GM19025 (cell line): Measurements from ENCODE around the gene PRG2.
"Not testable (repeated sequence)": the region's sequence is repeated elsewhere in the genome, so short reads cannot be mapped to it uniquely, and the experiment has no call there.

ENCODE experiments used
- ATAC-seq: cut with Tn5 transposase; IDR thresholded peaks from one replicate; pipeline ENCODE4 v1.9.1; 2021; ENCODE audit warnings: mild to moderate bottlenecking, low read depth, moderate library complexity; ENCODE audit not compliant: unreplicated experiment

The PRG2 gene

DNA sequence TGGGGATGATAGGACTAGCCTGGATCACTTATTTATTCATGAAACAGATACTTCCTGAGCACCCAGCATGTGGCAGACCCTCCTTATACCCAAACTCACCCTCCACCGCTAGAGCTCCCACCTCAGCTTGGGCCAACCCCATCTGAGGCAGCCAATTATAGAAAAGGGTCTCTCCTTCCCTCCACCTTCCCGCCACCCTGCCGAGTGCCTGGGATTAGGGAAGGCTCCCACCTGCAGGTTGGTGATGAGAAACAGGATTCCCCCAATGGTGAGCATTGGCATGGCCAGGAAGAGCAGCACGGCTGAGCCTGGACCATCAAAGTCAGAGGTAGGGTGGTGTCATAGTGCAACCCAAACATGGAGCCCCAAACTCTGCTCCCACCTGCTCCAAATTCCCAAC is 30.6 kb upstream of the PRG2 start:
- ATAC-seq, result no peak

DNA sequence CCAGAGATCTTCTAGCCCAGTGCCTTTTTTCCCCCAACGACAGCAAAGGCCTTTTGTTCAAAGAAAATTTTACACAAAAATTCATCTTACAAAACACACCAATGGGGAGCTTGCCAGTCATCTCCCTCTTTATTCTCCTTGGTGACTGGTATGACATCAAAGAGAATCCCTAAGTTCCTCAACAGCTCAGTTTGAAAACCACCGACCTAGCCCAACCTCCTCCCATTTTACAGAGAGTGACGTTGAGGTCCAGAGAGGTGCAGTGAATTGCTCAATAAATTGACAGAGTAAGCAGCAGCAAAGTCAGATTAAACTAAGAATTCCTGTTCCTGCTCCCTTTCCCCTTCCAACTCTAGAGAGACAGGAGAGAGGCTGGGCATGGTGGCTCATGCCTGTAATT is 28.7 kb upstream of the PRG2 start:
- ATAC-seq, result no peak

DNA sequence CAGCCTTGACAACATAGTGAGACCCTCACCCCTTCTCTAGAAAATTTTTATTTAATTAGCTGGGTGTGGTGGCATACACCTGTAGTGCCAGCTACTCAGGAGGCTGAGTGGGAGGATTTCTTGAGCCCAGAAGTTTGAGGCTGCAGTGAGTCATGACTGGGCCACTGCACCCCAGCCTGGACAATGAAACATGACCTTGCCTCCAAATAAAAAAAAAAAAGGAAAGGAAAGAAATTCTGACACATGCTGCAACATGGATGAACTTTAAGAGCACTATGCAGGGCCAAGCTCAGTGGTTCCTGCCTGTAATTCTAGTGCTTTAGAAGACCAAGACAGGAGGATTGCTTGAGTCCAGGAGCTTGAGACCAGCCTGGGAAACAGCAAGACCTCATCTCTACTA is 27.7 kb upstream of the PRG2 start:
- ATAC-seq, result no peak

DNA sequence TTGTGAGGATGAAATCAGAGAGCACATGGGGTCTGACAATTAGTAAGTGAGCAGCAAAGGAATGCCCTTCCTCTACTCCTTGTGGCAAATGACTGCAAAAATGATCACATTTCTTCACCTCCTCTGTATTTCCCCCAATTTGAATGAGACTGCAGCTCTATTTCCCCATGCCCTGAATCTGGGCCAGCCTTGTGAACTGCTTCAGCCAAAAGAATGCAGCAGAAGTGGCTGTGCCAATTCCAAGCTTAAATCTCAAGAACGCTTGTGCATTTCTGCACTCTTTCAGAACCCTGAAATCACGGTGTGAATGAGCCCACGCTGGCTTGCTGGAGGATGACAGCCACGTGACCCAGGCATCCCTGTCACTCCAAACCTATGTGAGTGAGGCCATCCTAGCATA is 26.6 kb upstream of the PRG2 start:
- ATAC-seq, result no peak

DNA sequence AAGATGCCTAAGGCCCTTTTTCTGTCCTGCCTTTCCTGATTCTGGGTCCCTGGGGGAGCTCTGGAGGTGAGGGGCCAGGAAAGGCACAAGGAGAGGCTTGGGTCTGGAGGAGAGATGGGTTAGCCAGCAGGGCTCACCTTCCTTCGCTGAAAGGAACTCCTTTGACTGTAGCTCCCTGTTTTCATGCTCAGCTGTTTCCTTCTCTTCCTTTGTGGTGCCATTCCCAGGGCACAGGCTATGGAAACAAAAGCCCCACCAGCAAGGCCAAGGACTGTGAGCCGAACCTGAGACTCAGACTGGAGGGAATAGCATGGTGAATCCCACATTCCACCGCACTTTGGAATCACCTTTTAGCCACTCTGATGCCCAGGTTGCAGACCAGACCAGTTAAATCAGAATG is 26.0 kb upstream of the PRG2 start:
- ATAC-seq, result no peak

DNA sequence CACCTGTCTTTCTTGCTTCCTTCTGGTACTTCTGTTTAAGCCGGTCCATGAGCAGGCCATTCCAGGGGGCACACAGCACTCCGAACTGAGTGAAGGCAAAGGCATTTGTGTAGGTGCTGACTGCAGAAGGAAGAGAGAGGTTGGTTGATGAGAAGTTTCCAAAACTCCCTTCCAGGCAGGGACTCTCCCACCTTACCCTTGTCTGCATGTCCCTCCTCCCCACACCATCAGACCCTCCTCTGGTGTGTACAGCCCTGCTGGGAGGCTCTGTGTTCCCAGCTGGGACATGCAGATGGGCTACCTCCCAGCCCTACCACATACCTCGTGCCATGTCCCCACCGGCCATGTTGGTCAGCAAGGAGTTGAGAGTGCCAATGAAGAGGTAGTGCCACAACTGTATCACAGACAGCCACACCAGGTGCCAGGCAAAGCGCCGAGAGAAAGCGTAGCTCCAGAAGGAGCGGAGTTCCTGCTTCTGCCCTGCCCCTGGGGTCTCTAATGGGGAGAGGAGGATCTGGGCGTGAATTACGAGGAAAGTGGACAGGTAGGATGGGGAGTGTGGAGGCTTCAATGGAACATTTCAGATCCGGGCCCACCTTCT is 24.3 kb upstream of the PRG2 start:
- ATAC-seq, result no peak

DNA sequence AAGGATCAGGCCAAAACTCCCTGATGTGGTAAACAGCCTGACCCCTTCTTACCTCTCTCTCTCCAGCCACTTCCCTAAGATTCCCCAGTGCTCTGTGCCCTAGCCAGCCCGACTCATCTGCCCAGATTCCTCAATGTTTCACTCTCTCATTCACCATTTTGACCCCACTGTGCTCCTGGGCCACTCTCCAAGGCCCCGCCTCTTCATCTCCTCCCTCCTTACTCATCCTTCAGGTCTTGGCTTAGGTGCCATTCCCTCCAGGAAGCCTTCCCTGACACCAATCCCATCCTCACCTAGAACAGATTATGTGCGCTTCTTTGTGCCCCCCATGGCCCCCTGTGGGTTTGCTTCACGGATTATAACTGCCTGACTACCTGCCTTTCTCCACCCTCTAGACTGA is 23.2 kb upstream of the PRG2 start:
- no peak for ATAC-seq

DNA sequence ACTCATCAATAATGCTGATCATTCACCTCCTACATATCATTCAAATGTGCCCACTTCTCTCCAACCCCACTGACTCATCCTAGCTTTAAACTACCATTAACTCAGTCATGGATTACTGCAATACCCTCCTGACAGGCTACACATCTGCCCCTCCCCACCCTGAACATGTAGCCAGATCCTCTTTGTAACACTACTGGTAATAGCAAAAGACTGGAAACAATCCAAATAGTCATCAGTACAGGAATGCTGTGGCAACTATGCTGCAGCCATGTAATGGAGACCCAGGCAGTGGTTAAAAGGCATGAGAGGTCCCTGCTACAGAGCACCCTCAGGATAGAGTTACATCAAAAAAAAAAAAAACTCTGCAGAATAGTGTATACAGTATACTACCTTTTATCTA is 19.8 kb upstream of the PRG2 start:
- ATAC-seq, result no peak

DNA sequence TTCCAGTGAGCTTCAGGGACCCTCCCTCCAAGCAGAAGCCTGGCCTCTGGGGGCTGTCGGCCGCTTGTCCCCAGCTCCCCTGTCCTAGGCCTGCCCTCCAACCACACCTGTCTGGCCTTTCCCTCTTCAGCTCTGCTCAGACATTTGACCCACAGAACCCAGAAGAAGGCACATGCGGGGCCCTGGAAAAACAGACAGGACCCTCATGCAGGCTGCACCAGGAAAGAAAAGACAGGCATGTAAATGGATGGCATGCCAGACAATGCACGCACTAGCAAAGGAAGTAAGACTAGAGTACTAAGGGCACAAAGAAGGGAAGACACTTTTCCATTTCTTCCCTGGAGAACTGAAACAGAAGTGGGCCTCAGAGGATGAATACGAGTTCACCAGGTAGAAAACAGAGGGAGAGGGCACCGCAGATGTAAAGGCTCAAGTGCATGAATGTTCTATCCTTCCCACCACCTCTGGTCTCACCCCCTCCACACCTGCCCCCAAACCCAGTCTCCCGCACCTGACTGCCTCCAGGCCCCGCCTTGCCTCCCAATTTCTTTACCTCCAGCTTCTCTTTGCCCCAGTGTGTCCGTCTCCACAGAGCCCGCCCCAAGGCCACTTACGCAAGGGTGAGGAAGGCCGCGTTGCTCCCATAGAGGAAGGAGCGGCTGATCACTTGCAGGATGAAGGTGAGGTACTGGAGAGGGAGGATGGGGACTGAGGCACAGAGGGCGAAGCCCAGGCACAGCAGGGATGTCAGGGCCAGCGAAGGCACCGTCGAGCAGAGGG is 19.1 kb upstream of the PRG2 start:
- no peak for ATAC-seq

DNA sequence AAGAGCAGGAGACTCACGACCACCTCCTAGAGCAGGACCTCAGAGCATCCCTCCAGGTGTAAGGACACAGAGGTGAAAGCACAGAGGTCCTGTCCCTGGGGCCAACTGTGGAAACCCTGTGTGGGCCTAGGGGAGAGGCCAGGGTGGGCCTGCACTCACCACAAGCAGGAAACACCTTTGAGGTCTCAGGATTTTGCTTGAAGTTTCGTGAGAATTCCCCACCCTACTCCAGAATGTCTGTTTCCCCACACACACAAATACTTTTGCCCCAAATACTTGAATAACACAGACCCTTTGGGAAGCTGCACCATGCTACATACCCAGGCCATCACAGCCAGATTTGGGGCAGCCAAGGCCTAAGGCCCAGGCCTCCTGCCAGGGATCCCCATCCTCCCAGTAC is 18.3 kb upstream of the PRG2 start:
- no peak for ATAC-seq

DNA sequence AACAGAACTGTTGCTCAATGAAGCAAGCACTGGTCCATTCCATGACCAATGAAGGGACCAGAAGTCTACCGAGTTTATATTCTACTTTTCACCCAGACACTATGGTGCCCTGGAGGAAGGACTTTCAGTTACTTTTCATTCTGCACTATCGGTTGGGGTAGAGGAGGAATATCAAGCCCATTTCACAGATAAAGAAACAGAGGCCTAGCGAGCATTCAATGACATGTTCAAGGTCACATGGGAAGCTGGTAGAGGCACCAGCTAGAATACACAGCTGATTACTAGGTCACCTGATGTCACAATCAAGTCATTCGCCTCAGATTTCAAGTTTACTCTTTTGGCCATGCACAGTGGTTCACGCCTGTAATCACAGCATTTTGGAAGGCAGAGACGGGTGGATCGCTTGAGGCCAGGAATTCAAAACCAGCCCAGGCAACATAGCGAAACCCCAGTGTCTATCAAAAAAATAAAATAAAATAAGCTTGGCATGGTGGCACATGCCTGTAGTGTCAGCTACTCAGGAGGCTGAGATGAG is 17.6 kb upstream of the PRG2 start:
- ATAC-seq, result no peak

DNA sequence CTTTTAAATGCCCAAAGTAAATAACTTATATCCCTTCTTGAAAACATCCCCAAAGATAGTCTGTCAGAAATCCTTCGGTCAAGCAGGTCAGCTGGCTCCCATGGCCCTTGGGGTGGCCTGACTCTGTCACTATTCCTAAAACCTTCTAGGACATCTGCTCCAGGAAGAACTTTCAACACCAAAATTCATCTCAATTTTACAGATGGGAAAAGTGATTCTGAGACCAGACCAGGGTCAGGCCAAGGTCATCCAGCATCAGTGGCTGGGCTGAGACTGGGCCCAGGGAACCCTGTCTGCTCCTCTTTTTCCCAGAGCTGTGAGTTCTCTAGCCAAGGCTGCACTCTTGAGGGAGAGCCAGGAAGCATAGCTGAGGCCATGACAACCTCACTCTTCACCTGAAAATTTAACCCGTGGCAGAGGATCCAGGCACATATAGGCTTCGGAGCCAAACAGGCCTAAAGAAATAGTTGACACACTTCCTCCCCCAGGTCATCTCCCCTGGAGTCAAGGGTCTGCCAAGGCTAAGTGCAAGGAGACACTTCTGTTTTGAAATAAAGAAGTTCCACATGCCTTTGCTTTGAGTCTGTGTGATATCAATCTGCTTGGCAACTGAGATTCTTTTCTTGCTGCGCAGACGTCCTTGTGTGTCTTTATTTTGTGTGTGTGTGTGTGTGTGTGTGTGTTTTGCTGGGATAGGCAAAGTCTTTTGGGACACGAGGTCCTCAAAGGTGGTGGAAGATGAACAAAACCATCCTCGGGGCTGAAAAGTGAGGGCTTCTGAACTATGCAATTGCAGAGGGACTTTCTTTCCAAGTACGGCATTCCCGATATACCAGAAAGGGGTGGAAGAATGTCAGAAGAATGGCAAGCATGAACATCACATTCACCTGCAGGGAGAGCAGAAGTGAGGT is 16.8 kb upstream of the PRG2 start:
- no peak for ATAC-seq

DNA sequence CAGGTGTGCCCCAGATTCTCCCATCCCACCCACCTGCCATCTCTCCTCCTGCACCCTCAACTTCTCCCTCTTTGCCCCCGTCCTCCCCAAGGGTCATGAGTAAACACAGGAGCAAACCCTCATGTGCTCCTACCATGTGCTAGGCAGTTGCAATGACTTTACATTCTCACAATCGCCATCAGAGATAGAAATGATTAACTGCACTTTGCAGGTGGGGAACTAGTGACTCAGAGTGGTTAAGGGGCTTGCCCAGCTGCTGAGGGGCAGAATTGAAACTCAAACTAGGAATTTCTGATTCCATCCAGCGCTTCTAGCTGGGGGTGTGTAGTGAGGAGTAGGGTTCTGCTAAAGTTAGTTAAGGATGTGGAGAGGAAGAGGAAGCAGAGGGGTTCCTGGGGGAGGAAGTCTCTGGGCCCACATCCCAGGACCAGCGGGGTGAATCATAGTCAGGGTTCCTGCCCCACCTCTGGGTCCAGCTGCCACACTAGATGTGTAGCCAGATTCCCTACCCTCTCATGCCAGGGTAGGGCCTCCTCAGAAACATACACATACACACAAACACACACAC is 16.0 kb upstream of the PRG2 start:
- peak; percentile 92 for ATAC-seq

DNA sequence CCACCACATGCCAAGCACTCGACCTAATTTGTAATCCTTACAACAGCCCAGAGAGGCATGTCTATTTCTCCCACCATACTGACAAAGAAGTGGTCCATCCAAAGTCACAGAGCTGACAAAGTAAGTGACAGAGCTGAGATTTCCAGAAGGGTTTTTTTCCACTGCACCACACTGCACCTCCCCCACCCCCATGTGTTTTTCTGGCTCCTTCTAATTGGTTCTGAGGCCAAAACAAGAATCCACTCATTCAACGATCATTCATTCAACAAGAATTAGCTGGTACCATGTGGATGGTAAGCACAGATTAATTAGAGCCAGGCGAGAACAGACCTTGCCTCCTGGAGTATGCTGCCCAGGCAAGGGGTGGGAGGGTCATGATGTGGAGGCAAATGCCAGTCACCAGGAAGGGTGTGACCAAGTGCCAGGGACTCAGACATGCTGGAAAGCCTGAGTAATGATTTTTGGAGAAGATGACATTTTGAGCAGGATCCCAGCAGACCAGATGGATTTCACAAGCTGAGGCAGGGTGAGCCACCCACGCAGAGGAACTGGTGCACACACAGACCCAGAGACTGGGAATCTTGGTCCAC is 14.9 kb upstream of the PRG2 start:
- no peak for ATAC-seq

DNA sequence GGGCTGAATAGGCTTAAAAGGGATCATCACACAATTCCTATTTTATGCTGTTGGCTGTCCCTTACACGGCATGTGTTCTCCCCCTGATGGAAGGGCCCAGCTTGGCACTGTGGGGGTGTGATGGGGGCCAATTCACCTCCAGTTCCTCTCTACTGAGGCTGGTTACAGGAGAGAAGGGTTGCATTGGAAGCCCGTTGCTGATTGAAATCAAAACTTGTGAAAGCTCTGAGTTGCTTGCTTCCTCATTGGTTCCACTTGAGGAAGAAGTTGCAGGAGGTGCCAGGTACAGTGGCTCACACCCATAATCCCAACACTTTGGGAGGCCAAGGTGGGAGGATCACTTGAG is 13.3 kb upstream of the PRG2 start:
- no peak for ATAC-seq

DNA sequence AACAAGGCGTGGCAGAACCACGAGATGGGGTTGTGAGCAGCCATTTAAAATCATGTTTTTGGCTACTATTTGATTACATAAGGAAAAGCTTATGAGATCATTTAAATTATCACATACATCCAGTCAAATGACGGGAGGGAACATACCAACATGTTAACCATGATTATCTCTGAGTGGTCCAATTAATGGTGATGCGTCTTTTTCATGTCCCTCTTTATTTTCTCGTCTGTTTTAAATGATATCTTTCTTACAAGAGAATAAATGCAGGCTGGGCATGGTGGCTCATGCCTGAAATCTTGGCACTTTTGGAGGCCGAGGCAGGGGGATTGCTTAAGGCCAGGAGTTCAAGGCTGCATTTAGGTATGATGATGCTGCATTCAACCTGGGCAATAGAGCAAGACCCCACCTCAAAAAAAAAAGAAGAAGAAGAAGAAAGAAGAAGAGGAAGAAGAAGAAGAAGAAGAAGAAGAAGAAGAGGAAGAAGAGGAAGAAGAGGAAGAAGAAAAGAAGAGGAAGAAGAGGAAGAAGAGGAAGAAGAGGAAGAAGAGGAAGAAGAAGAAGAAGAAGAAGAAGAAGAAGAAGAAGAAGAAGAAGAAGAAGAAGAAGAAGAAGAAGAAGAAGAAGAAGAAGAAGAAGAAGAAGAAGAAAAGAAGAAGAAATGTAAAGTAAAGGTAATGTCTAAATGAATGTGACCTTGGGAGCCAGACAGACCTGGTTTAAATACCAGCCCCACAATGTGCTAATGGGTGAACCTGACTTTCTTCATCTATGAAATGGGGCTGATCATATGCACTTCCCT is 12.8 kb upstream of the PRG2 start:
- ATAC-seq, result not testable (repeated sequence)

DNA sequence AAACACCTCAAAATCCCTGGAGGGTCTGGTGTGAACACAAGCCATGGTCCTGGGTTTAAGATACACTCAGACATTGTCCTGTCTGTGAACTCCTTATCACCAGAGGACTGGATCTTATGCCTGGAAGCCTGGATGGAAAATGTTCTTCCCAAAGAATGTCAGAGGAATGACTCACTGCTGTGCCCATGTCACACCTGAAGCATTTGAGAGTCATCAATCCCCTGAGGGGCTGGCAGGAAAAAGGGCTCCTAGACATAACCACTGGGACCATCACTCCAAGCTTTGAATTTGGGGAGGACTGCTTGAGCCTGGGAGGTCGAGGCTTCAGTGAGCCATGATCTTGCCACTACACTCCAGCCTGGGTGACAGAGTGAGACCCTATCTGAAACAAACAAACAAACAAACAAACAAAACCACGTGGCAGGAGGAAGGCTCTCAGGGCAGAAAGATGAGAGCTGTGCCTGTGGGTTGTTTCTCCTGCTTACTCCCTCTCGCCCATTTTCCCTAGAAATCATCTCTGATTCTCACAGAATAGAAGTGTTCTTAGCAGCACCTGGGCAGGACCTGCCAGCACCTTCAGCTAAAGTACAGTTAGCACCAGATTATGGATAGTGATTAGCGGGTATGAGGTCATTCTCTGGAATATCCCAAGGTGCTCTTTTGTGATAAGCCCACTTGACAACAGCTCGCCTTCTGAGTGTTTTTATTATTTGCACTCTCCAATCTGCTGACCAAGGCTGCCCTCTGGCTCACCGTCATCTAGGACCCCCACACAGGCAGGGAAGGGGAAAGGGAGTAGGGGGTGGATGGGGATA is 11.9 kb upstream of the PRG2 start:
- no peak for ATAC-seq

DNA sequence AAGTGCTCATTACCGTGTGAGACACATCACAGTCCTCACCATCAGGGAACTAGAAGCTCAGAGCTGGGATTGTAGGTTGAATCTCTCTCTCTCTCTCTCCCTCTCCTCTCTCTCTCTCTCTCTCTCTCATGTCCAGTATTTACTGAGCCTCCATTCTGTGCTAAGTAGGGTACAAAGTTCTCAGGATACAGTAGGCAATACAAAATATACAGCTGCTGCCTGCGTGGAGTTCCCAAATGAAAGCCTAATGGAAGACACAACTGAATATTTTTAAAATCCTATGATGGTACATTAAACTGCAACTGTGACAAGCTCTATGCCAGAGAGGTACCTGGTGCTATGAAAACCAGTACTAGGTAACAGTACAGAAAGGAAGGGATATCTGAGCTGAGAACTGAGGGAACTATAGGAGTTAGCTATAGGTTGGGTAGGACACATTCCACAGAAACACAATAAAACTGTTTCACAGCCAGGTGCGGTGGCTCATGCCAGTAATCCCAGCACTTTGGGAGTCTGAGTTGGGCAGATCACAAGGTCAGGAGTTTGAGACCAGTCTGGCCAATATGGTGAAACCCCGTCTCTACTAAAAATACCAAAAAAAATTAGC is 9.6 kb upstream of the PRG2 start:
- ATAC-seq, result no peak

DNA sequence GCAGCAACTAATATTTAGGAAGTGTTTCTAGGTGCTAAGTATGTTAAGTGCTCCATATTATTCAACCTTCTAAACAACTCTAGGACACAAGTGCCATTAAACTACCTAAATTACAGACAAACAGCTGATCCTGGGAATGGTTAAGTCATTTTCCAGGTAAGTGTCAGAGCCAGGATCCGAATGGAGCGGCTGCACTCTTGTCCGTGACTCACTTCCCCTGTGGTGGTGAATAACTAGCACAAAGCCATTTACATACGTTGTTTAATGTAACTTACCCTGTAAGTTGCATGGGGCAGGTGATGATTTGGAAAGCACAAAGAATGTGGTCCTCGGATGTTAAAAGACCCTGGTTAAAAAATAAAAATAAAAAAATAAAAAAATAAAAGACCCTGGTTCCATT is 8.8 kb upstream of the PRG2 start:
- no peak for ATAC-seq
